GM18909 (cell line): ENCODE results near the gene NFS1.
"Not testable (repeated sequence)": the region's sequence is repeated elsewhere in the genome, so short reads cannot be mapped to it uniquely, and the experiment has no call there.

ENCODE experiments used
- ATAC-seq: cut with Tn5 transposase; IDR thresholded peaks from one replicate; pipeline ENCODE4 v1.9.1; 2021; ENCODE audit warnings: mild to moderate bottlenecking; ENCODE audit not compliant: unreplicated experiment, poor library complexity

Gene NFS1

GRCh38 chr20:35710884-35711587, 11.9 kb upstream of the NFS1 start:
- no peak for ATAC-seq

DNA sequence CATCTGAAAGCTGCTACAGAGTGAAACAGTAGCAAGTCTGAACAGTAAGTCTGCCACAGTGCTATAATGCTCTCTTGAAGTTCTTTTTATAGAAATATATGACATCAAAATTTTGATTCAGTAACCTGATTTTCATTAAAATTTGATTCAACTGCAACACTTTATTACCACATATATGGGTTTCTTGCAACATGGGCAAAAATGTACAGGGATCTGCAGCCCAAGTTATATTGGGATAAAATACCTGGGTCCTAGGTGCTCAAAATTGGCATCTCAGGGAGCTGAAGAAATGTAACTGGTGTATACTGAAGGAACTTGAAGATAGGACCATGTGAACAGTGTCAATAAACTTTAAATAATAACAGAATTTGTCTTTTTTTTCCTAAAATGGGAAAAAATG, 10.9 kb upstream of the NFS1 start:
- ATAC-seq: no peak

GRCh38 chr20:35709259-35709658, 10.1 kb upstream of the NFS1 start:
- ATAC-seq: no peak

- ATAC-seq: no peak
These were observed 9.3 kb upstream of the NFS1 start for GRCh38 chr20:35708502-35708901.

DNA sequence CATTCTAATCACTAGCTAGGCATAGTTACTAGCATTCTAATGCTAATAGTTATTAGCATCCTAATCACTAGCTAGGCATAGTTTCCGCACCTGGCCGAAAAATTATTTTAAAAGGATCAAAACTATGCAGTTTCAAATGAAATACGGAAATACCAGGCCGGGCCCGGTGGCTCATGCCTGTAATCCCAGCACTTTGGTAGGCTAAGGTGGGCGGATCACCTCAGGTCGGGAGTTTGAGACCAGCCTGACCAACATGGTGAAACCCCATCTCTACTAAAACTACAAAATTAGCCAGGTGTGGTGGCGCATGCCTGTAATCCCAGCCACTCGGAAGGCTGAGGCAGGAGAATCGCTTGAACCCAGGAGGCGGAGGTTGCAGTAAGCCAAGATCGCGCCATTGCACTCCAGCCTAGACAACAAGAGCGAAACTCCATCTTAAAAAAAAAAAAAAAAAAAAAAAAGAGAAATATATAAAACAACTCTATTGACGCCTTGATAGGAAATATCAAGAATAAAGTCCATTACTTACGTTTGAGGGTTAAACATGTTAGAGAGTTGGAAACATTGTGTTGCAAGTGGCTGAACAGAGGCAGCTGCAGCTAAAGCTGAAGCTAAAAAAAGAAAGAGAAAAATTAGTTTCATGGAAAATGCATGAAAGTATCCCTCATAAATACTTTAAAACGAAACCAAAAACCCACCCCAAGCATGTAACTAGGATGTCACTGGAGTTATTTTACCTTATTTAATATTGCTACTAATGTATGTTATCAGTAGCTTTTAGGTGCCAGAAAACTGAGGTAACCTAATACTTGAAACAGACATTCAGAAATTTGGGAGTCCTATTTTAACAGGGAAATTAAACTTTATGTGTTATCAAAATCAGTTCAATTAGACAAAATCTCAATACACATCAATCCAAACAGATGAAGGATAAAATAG, 7.7 kb upstream of the NFS1 start:
- ATAC-seq: not testable (repeated sequence)

GRCh38 chr20:35705894-35706293, 6.7 kb upstream of the NFS1 start:
- ATAC-seq: not testable (repeated sequence)

DNA sequence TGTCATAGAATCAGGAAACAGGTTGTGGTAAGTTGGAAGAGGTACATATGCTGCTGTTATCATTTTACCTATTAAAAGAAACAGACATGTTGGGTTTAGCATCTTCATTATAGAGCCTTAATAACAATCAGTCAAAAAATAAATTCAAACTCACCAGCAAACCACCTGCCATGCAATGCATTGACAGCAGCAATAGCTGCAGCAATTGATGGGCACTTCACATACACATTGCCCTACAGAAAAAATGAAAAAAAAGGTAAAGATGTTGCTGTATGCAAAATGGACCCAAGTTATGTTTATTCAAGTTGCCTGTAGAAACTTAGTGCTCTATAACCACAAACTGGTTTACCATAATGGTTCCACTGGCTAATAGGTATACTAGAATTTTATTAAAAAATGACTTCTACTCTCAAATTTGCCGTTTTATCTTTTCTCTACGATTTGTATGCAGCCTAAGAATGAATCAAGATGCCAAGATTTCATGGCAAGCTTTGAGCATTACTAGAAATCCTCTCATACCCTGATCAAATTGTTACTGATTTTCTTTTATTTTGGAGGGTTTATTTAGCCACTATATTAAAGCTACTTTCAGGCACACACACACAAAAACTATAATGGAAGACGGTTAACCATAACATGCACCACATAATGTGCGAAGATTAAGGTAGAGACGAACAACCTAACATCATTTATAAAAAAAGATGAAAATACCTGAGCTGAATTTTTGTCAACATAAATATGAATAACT, 5.5 kb upstream of the NFS1 start:
- no peak for ATAC-seq

DNA sequence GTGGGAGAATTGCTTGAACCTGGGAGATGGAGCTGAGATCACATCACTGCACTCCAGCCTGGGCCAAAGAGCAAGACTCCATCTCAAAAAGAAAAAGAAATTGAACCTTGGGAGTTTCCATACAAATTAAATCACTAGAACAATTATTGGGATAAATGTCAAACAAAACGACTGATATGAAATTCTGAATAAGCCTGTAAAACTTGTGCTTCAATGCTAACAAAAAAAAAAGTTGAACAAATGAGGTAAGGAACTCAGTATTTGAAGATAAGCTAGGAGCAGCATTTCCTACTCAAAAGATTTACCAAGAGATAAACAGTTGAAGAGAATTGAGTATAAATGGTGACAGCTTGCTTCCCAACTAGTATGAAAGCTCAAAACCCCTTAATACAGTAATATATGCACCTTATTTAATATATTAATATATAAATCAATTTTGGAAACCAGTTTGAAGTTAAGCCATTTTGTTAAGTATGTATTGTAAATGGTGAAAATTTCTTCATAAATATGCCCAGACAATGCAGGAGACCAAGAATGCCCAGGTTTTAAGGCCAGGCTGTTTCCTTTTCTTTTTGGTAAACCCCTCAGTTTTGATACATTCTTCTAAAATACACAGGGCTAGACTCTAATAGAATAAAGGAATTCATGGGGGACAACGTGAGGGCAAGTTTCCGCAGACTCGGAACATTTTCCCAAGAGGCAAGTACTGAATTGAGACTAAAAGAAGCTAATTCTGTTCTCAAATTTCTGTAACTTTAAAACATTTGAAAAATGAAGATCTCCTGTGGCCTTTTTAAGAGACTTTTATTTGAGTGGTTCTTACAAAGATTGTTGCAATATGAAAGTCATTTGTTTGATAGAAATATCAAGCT, 3.9 kb upstream of the NFS1 start:
- ATAC-seq: no peak

GRCh38 chr20:35702051-35702823, 3.1 kb upstream of the NFS1 start:
- ATAC-seq: no peak

- ATAC-seq: no peak
These were observed 1.5 kb upstream of the NFS1 start for GRCh38 chr20:35700625-35701148.

DNA sequence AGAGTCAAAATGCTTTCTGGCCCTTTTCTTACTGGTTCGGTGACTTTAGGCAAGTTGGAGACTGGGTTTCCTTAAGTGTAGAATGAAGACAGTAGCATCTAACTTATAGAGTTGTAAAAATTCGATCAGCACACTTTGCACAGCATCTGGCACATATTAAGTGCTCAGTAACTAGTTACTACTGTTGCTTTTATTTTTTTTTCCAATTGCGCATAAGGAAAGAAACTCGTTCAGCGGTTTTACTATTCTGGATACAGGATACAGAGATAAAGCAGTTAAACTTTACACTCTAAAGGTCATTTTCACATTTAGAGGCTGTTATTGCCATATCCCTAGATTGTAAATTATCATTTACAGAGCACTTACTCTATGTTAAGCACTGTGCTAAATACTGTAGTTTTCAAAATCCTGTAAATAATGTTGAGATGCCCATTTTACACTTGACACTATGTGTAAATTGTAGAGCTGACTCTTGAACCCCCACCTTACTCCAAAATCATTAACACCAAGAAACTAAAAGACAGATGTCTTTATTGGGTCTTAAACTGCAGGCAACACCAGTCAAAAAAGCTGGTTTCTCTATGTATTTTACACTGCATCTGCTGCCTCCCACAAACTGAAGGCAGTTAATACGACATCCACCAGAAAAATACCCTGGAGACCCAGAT, 939 bp upstream of the NFS1 start:
- no peak for ATAC-seq

DNA sequence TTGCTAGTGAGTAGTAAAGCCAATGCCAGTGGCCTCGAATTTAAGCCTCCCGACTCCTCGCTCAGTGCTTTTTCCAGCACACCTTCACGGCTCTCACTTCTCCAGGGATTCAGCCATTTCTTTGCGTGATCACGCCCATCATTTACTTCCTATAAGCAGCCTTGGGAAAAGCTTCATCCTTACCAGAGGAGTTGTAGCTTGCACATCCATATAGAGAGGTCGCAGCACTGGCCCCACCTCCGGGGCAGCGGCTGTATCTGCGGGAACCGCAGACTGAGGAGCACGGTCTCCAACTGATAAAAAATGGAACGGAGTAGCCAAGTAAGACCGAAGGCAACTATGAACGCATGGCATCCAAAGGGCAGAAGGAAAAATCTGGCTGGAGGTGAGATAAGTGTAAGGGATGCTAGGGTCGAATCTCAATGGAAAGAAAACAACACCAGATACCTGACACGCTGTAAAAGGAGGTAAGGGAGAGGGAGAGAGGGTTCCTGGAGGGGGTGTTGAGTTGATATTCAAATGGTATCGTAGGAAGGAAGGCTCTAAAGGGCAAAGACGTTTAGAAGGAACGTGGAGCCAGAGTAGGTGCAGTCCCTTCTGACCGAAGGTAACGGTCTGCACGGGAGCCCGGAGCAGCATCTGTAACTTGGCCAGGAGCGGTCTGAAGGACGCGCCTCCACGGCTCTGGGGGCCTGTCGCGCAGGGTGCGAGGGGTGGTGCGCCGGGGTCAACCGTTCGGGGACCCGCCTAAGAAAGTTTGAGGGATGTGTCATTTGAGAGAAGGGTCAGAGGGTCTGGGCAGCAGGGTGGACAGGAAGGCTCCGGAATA, 640 bp downstream of the NFS1 start:
- peak; percentile 29 for ATAC-seq

DNA sequence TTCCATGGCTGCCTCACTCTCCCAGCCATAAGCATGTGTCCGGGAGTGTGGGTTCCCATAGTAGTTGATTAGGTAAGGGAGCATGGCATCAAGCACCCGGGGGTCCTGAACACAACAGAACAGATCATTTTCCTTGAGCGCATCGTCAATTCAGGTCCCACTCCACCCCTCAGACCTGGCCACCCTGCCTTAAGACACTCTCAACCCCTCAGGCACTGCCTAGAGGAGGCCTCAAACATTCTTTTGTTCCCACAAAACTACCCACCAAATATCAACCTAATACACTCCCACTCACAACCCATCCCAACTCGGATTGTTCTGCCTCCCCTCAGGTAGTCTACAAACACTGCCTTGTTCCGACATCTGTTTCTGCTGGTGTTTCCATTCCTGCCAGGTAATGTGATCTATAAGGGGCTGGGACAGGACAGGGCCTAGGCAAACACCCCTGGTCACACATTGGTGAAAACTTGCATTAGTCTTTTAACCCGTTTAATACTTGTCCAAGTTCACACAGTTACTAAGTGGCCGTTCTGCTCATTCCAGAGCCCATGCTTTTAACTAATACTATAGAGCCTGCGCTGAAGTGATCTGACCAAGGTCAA, 1.4 kb downstream of the NFS1 start:
- no peak for ATAC-seq

DNA sequence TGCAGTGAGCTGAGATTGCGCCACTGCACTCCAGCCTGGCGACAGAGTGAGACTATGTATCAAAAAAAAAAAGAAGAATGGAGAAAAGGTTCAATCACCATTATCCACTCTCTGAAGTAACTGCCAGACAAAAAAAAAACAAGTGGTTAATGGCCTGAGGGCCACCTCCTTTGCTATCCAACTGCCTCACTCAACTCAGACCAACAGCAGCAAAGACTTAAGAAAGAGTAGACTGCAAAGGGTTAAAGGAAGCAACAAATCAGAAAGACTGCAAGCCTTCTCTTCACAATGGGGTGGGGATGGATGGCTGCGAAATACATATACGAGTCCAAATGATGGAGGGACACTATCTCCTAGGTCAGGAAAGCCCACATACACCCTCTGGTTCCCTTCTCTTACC, 3.2 kb downstream of the NFS1 start:
- ATAC-seq: no peak

DNA sequence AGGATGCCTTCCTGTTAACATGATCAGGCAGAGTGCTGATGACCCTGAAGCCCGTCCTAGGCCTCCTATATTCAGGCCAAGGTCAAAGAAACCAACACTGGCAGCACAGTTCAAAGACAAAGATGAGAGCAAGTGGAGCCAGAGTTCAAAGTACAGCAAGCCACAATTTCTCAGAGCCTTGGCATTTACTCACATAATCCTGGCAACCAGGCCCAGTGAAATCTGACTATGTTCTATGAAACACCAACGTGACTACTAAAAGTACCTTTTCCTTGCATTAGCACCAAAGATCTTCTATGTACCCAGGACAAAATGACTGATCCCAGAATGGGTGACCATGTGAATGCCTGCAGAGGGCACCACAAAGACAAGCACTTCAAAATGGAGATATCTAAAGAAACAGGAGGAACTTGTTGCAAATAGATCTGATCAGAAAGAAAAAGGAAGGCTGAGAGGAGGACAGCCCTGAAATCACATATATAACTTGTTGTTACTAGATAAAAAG, 3.9 kb downstream of the NFS1 start:
- no peak for ATAC-seq

- no peak for ATAC-seq
These were observed 8.9 kb downstream of the NFS1 start for GRCh38 chr20:35690265-35690664.

- not testable (repeated sequence) for ATAC-seq
These were observed 12.3 kb downstream of the NFS1 start for GRCh38 chr20:35686872-35687271.
